ENCODE results near the gene MTPN.

The MTPN gene

GRCh38 chr7:135924302-135924701, 52.9 kb downstream of the MTPN start:
- no peak for DNase-seq (ENCODE audit: low spot score)

GRCh38 chr7:135922263-135922662, 54.9 kb downstream of the MTPN start:
- no peak for DNase-seq (ENCODE audit: low spot score)

DNA sequence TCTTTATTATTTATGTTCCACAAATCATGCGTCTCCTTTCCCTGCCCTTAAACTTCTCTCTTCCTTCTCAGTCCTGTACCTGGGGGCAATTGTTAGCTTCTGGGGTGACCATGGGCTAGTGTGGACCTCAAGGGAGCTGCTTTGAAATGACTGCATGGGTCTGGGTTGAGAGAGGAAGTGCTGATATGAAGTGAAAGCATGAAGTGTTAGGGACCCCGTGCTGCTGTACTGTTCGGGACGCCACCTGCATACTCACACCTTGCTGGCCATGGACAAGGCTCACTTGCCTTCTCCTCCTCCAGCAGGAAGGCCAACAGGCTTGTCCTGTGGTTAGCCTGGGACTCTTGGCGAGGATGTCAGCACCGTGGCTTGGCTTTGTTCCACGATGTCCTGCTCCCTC, 56.7 kb downstream of the MTPN start:
- DNase-seq (ENCODE audit: low spot score): no peak

- no peak for DNase-seq (ENCODE audit: low spot score)
These were observed 57.9 kb downstream of the MTPN start for GRCh38 chr7:135919071-135919841.

- DNase-seq (ENCODE audit: low spot score): no peak
These were observed 59.0 kb downstream of the MTPN start for GRCh38 chr7:135918134-135918533.

DNA sequence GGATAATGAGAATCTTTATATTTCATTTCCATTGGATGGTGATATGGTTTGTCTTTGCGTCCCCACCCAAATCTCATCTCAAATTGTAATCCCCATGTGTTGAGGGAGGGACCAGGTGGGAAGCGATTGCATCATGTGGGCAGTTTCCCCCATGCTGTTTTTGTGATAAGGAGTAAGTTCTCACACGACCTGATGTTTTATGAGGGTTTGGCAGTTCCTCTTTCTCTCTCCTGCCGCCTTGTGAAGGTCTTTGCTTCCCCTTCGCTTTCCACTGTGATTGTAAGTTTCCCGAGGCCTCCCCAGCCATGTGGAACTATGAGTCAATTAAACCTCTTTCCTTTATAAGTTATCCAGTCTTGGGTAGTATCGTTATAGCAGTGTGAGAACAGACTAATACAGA, 59.4 kb downstream of the MTPN start:
- DNase-seq (ENCODE audit: low spot score): no peak

DNA sequence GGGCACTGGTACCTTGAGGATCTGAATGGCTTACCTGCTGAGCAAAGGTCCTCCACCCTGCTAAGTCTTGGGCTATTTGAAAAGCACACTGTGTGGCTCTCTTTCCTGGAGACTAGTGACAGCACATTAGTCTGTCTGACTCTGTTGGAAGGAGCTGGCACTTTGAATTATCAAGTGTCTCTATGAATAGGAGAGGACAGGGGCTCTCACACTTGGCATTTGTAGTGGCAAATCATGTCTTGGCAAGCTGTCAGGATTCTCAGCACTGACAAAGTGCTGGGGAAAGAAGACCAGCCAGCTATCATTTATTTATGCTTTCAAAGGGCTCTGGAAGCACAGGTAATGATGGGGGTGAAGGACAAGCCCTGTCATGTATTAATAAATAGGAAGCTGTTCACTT, 62.8 kb downstream of the MTPN start:
- DNase-seq (ENCODE audit: low spot score): no peak

- DNase-seq (ENCODE audit: low spot score): no peak
These were observed 63.8 kb downstream of the MTPN start for GRCh38 chr7:135913404-135913803.

DNA sequence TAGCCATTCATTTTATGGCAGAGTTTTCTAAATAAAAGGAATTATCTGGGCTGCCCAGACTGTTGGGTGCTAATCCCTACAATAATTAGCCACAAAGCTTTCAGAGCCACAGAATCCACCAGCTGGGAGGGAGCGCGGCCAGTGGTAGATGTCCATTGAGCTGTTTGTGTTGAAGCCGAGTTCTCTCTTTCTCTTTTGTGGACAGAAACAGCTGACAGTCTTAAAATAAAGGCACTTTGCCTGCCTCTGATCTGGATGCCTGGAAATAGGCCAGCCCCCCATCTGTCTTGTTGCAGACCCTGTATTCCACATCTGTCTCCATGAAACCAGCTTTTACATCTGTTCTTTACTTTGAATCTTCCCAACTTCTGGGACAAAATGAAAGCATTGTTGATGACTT, 66.1 kb downstream of the MTPN start:
- peak; percentile 81 for DNase-seq (ENCODE audit: low spot score)

GRCh38 chr7:135910393-135911036, 66.6 kb downstream of the MTPN start:
- DNase-seq (ENCODE audit: low spot score): no peak

GRCh38 chr7:135905858-135906257, 71.3 kb downstream of the MTPN start:
- no peak for DNase-seq (ENCODE audit: low spot score)

GRCh38 chr7:135905355-135905754, 71.8 kb downstream of the MTPN start:
- DNase-seq (ENCODE audit: low spot score): no peak

DNA sequence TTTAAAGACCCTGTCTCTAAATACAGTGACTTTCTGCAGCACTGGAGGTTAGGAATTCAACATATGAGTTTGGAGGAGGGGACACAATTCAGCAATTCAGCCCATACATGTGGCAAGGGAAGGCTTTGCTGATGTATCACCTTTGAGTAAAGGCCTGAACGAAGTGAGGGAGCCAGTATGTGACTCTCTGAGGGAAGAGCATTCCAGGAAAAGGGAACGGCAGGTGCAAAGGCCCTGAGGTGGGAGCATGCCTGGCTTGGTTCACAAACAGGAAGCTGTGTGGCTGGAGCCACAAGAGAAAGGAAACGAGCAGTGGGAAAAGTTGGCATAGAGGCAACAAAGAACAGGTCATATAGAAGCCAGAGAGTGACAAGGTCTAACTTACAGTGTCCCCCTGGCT, 72.9 kb downstream of the MTPN start:
- no peak for DNase-seq (ENCODE audit: low spot score)

GRCh38 chr7:135901585-135902540, 75.3 kb downstream of the MTPN start:
- no peak for DNase-seq (ENCODE audit: low spot score)

- DNase-seq (ENCODE audit: low spot score): no peak
These were observed 77.1 kb downstream of the MTPN start for GRCh38 chr7:135900065-135900546.

DNA sequence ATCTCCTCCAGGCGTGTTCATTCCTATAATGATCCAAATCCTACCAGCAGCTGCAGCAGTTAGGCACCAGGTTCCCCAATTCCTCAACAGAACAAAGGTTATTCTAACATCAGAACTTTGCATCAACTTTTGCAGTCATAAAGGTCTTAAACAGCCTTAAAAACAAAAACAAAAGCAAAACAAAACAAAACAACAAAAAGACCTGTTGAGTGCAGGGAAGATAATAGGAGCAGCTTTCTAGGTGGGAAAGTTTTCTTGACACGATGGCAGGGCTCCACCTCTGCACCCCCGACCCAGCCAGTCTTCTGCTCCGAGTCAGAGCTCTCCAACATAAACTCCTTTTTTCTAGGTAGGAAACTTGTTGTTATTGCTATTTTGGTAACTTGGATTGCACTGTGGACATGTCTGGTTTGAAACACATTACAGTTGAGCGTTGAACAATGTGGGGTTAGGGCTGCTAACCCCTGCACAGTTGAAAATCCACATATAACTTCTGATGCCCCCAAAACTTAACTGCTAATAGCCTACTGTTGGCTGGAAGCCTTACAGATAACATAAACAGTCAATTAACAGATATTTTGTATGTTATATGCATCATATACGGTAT, 77.6 kb downstream of the MTPN start:
- DNase-seq (ENCODE audit: low spot score): no peak

- DNase-seq (ENCODE audit: low spot score): no peak
These were observed 78.9 kb downstream of the MTPN start for GRCh38 chr7:135898226-135898625.

- DNase-seq (ENCODE audit: low spot score): no peak
These were observed 82.3 kb downstream of the MTPN start for GRCh38 chr7:135894816-135895215.

- DNase-seq (ENCODE audit: low spot score): no peak
These were observed 87.3 kb downstream of the MTPN start for GRCh38 chr7:135889823-135890222.

DNA sequence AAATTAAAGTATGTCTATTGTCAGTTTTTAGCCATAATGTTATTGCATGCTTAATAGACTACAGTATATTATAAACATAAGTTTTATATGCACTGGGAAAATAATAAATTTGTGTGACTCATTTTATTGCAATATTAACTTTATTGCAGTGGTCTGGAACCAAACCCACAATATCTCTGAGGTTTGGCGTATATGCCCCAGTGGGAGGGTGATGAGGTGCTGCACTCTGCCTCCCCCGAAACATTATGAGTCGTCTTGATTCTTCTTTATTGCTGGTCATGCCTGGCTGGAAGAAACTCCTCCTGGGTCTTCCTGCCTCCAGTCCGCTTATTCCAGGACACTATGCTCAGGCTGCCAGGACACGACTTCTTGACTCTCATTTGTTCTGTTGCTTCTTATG, 88.4 kb downstream of the MTPN start:
- no peak for DNase-seq (ENCODE audit: low spot score)

- no peak for DNase-seq (ENCODE audit: low spot score)
These were observed 90.6 kb downstream of the MTPN start for GRCh38 chr7:135886345-135887132.

Data from left forelimb (tissue), 1 donor.